H9 (cell line): ENCODE results near the gene COP1. TPM values are rescaled to one million over a fixed set of nuclear protein-coding genes. Genes with fewer than 3 reads are reported as not detected.

Source experiments
- DNase-seq: peaks from one replicate; pipeline ENCODE4 v3.0.0-alpha.2; 2017
- H2AFZ ChIP-seq: one replicate; pipeline ENCODE4 v1.6.1; 2013; ENCODE audit warnings: mild to moderate bottlenecking, low read length, control low read depth, moderate library complexity
- H2AK5ac ChIP-seq: 2 replicates; pipeline ENCODE4 v1.6.1; 2013; ENCODE audit warnings: low read length, control low read depth, mixed read lengths; ENCODE audit not compliant: insufficient read length
- H2BK120ac ChIP-seq: one replicate; pipeline ENCODE4 v1.6.1; 2013; ENCODE audit warnings: low read depth, mild to moderate bottlenecking, low read length, control low read depth, inconsistent platforms; ENCODE audit not compliant: poor library complexity, severe bottlenecking
- H2BK12ac ChIP-seq: 2 replicates; pipeline ENCODE4 v1.6.1; 2013; ENCODE audit warnings: low read length, control low read depth, mixed read lengths, low read depth; ENCODE audit not compliant: insufficient read length
- H2BK15ac ChIP-seq: 2 replicates; pipeline ENCODE4 v1.6.1; 2013; ENCODE audit warnings: low read depth, low read length, control low read depth
- H2BK20ac ChIP-seq: one replicate; pipeline ENCODE4 v1.6.1; 2013; ENCODE audit warnings: low read depth, mild to moderate bottlenecking, low read length, control low read depth, inconsistent platforms; ENCODE audit not compliant: poor library complexity, severe bottlenecking
- H2BK5ac ChIP-seq: 2 replicates; pipeline ENCODE4 v1.6.1; 2013; ENCODE audit warnings: low read length, control low read depth, mixed read lengths; ENCODE audit not compliant: insufficient read length
- H3K14ac ChIP-seq: 2 replicates; pipeline ENCODE4 v1.6.1; 2013; ENCODE audit warnings: low read length, control low read depth; ENCODE audit not compliant: insufficient read depth
- H3K18ac ChIP-seq: 2 replicates; pipeline ENCODE4 v1.6.1; 2013; ENCODE audit warnings: low read depth, mild to moderate bottlenecking, mixed read lengths, low read length, control low read depth; ENCODE audit not compliant: insufficient read length
- H3K23ac ChIP-seq: 2 replicates; pipeline ENCODE4 v1.6.1; 2013; ENCODE audit warnings: low read length, control low read depth, mixed read lengths, low read depth; ENCODE audit not compliant: insufficient read length
- H3K23me2 ChIP-seq: 2 replicates; pipeline ENCODE4 v1.6.1; 2013; ENCODE audit warnings: low read depth, mild to moderate bottlenecking, mixed read lengths, low read length, control low read depth; ENCODE audit not compliant: insufficient read length, poor library complexity, severe bottlenecking
- H3K27ac ChIP-seq: 2 replicates; pipeline ENCODE4 v1.5.1; 2013; ENCODE audit warnings: low read length, control low read depth, mixed read lengths, low read depth; ENCODE audit not compliant: insufficient read length
- H3K27me3 ChIP-seq: 2 replicates; pipeline ENCODE4 v1.6.1; 2013; ENCODE audit warnings: low read length, control low read depth, inconsistent platforms; ENCODE audit not compliant: insufficient read depth
- H3K4ac ChIP-seq: 2 replicates; pipeline ENCODE4 v1.6.1; 2013; ENCODE audit warnings: low read depth, mild to moderate bottlenecking, control low read depth, inconsistent platforms, low read length, moderate library complexity
- H3K4me1 ChIP-seq: 2 replicates; pipeline ENCODE4 v1.6.1; 2013; ENCODE audit warnings: low read length, control low read depth, inconsistent platforms; ENCODE audit not compliant: insufficient read depth
- H3K4me2 ChIP-seq: 2 replicates; pipeline ENCODE4 v1.6.1; 2013; ENCODE audit warnings: low read length, control low read depth, mixed read lengths; ENCODE audit not compliant: insufficient read length, insufficient read depth
- H3K56ac ChIP-seq: 2 replicates; pipeline ENCODE4 v1.6.1; 2013; ENCODE audit warnings: low read depth, mild to moderate bottlenecking, mixed read lengths, low read length, control low read depth; ENCODE audit not compliant: insufficient read length
- H3K79me1 ChIP-seq: 2 replicates; pipeline ENCODE4 v1.6.1; 2013; ENCODE audit warnings: low read depth, mild to moderate bottlenecking, moderate library complexity, low read length, control low read depth, inconsistent platforms; ENCODE audit not compliant: insufficient read depth, poor library complexity, severe bottlenecking
- H3K79me2 ChIP-seq: 2 replicates; pipeline ENCODE4 v1.6.1; 2013; ENCODE audit warnings: low read length, control low read depth, inconsistent platforms; ENCODE audit not compliant: insufficient read depth
- H3K9ac ChIP-seq: 2 replicates; pipeline ENCODE4 v1.6.1; 2013; ENCODE audit warnings: low read length, control low read depth, mixed read lengths; ENCODE audit not compliant: insufficient read length; ENCODE audit errors: extremely low read depth
- H3K9me3 ChIP-seq: one replicate; pipeline ENCODE4 v1.6.1; 2013; ENCODE audit warnings: low read depth, low read length, inconsistent platforms; ENCODE audit not compliant: control insufficient read depth
- H3T11ph ChIP-seq: one replicate; pipeline ENCODE4 v1.6.1; 2013; ENCODE audit warnings: mild to moderate bottlenecking, low read length, control low read depth, inconsistent platforms
- H4K20me1 ChIP-seq: one replicate; pipeline ENCODE4 v1.6.1; 2013; ENCODE audit not compliant: control insufficient read depth, insufficient read length, insufficient read depth
- H4K5ac ChIP-seq: 2 replicates; pipeline ENCODE4 v1.6.1; 2013; ENCODE audit warnings: low read depth, mild to moderate bottlenecking, mixed read lengths, low read length, control low read depth; ENCODE audit not compliant: insufficient read length
- H4K8ac ChIP-seq: replicated peaks from 2 replicates; pipeline ENCODE4 v1.6.1; 2013; ENCODE audit warnings: low read length, control low read depth, mixed read lengths, low read depth; ENCODE audit not compliant: insufficient read length
- H4K91ac ChIP-seq: 2 replicates; pipeline ENCODE4 v1.6.1; 2013; ENCODE audit warnings: low read depth, mild to moderate bottlenecking, moderate library complexity, mixed read lengths, low read length, control low read depth; ENCODE audit not compliant: insufficient read length
- H3K27ac Mint-ChIP-seq, 3 experiments: 2 replicates in 2 of 3; 3 replicates in 1 of 3; pipeline ENCODE4 v1.8.0; 2020 to 2021; ENCODE audit warnings: mixed read lengths in 3 of 3, mild to moderate bottlenecking in 1 of 3, moderate library complexity in 1 of 3
- H3K27me3 Mint-ChIP-seq: 2 replicates; pipeline ENCODE4 v1.8.0; 2021; ENCODE audit warnings: low read depth, mild to moderate bottlenecking, moderate library complexity, mixed read lengths
- H3K36me3 Mint-ChIP-seq, 3 experiments: 2 replicates in 2 of 3; 3 replicates in 1 of 3; pipeline ENCODE4 v1.8.0; 2020 to 2021; ENCODE audit warnings: low read depth in 3 of 3, mixed read lengths in 3 of 3; ENCODE audit not compliant: insufficient read depth in 1 of 3
- H3K4me1 Mint-ChIP-seq, 2 experiments: 2 replicates each; pipeline ENCODE4 v1.8.0; 2020; ENCODE audit warnings: mixed read lengths in 2 of 2
- H3K4me3 Mint-ChIP-seq, 2 experiments: 2 replicates in 1 of 2; 3 replicates in 1 of 2; pipeline ENCODE4 v1.8.0; 2020 to 2021; ENCODE audit warnings: mild to moderate bottlenecking in 2 of 2, mixed read lengths in 2 of 2, moderate library complexity in 1 of 2
- H3K9me3 Mint-ChIP-seq, 2 experiments: 2 replicates in 1 of 2; 3 replicates in 1 of 2; pipeline ENCODE4 v1.8.0; 2020; ENCODE audit warnings: mild to moderate bottlenecking in 2 of 2, mixed read lengths in 2 of 2, moderate library complexity in 1 of 2
- WGBS: extraction: QIAGEN DNeasy Blood & Tissue Kit; methylation state at CpG from one replicate; pipeline ENCODE4 v1.1.7; 2013; ENCODE audit warnings: missing lambda C conversion rate, low lambda C conversion rate, mixed read lengths; ENCODE audit not compliant: insufficient read length; ENCODE audit errors: extremely low coverage; 5-methylcytosine and 5-hydroxymethylcytosine counted together
- total RNA-seq: library from RNA; stranded (reverse); gene quantifications from 2 replicates; pipeline ENCODE4 v1.2.1, GENCODE V29; 2021
- TF ChIP-seq, protein P1 (sequence below): fragments of 200-600 bp; sonication (generic); conservative IDR thresholded peaks from 3 replicates; pipeline ENCODE4 v1.8.0; 2021; ENCODE audit warnings: antibody characterized with exemption, mild to moderate bottlenecking

COP1 gene
- total RNA-seq, 1 experiment from 2014 or later: 41.3 TPM

- Histone ChIP-seq H3K79me1 (no peaks in the 10 kb centered on the region), H3K14ac (no peak overlapping the region), H3K79me2 (peaks cover 18% of the 10 kb centered on the region; the same call in 1 of the 2 replicates), H3T11ph (no peak overlapping the region), H2BK15ac (no peak overlapping the region), H4K5ac (no peak overlapping the region), H4K20me1 (no peaks in the 10 kb centered on the region), H3K56ac (no peak overlapping the region), H2BK12ac (no peak overlapping the region), H3K9me3 (no peaks in the 10 kb centered on the region), H2BK120ac (no peak overlapping the region), H3K4me1 (no peaks in the 10 kb centered on the region; the same call in 1 of the 2 replicates), H3K9ac (no peak overlapping the region), H2BK5ac (no peak overlapping the region), H4K91ac (no peak overlapping the region), H4K8ac (no peak overlapping the region), H3K27ac (no peak overlapping the region), H3K4me2 (no peak overlapping the region), H3K23me2 (no peaks in the 10 kb centered on the region), H2AK5ac (no peak overlapping the region), H3K4ac (no peak overlapping the region), H2BK20ac (no peak overlapping the region), H3K18ac (no peak overlapping the region), H3K27me3 (no peaks in the 10 kb centered on the region), H3K23ac (no peak overlapping the region), H2AFZ (no peak overlapping the region)
- no peak overlapping the region for H3K27ac Mint-ChIP-seq
- no peak for DNase-seq
- no peaks in the 10 kb centered on the region; a peak in 1 of 5 replicates for H3K9me3 Mint-ChIP-seq
- no peaks in the 10 kb centered on the region for H3K36me3 Mint-ChIP-seq
- TF ChIP-seq, protein P1, sequence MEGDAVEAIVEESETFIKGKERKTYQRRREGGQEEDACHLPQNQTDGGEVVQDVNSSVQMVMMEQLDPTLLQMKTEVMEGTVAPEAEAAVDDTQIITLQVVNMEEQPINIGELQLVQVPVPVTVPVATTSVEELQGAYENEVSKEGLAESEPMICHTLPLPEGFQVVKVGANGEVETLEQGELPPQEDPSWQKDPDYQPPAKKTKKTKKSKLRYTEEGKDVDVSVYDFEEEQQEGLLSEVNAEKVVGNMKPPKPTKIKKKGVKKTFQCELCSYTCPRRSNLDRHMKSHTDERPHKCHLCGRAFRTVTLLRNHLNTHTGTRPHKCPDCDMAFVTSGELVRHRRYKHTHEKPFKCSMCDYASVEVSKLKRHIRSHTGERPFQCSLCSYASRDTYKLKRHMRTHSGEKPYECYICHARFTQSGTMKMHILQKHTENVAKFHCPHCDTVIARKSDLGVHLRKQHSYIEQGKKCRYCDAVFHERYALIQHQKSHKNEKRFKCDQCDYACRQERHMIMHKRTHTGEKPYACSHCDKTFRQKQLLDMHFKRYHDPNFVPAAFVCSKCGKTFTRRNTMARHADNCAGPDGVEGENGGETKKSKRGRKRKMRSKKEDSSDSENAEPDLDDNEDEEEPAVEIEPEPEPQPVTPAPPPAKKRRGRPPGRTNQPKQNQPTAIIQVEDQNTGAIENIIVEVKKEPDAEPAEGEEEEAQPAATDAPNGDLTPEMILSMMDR: no peak
- H3K4me1 Mint-ChIP-seq: peaks cover 36 to 43% of the 10 kb centered on the region in 2 experiments
- no peak overlapping the region for H3K4me3 Mint-ChIP-seq
- no peaks in the 10 kb centered on the region for H3K27me3 Mint-ChIP-seq
- no CpG with 5 or more reads among the region's 1 CpG for WGBS
Measured at GRCh38 chr1:176193023-176193422, 14.1 kb downstream of the COP1 start.
